Esophagus squamous epithelium (tissue), 4 donors: ENCODE results near the gene TMEM163.

Experiments
- CTCF ChIP-seq, 6 experiments: fragments of 450-650 bp in 4 of 6; fragments of 200-600 bp in 2 of 6; sonication (generic) in 2 of 6; IDR thresholded peaks; one replicate each; pipeline ENCODE4 v1.5.1; 2016 to 2019; ENCODE audit warnings: antibody characterized with exemption in 6 of 6, mild to moderate bottlenecking in 4 of 6, moderate library complexity in 4 of 6
- POLR2A ChIP-seq, 4 donors: fragments of 450-650 bp; IDR thresholded peaks; one replicate each; pipeline ENCODE4 v1.6.1; 2017; ENCODE audit warnings: antibody characterized with exemption in 4 of 4, mild to moderate bottlenecking in 4 of 4, moderate library complexity in 3 of 4

- TF ChIP-seq POLR2A (IDR thresholded peaks at IDR 0.05) (no peak), CTCF (IDR thresholded peaks at IDR 0.05) (no peak)
These were observed 272.3 kb downstream of the TMEM163 start for GRCh38 chr2:134446383-134447017.
